GM13976 (cell line): ENCODE results near the gene SRSF10.

Experiments used
- DNase-seq: peaks from one replicate; pipeline ENCODE4 v3.0.0; 2012; ENCODE audit warnings: low spot score
- CTCF ChIP-seq: IDR thresholded peaks from 2 replicates; pipeline ENCODE4 v1.5.1; 2012; ENCODE audit warnings: borderline replicate concordance, mild to moderate bottlenecking; ENCODE audit not compliant: insufficient read depth; ENCODE audit errors: extremely low read depth, missing control alignments, control extremely low read depth
- in situ Hi-C: fragments of 300-500 bp; cut with MboI; formaldehyde crosslinking; loops from one replicate; pipeline ENCODE4 v1.12.0; 2022; ENCODE audit warnings: low sequenced_read_pairs, mixed read lengths, inconsistent platforms; ENCODE audit not compliant: unreplicated experiment

SRSF10 gene

GRCh38 chr1:23957096-23957495 lies 23.0 kb downstream of the SRSF10 start:
- DNase-seq, result no peak
- in situ Hi-C loops, result no loop called here
- TF ChIP-seq CTCF, result no peak

- DNase-seq, result no peak
- in situ Hi-C loops, result no loop called here
- no peak for TF ChIP-seq CTCF
Observed at GRCh38 chr1:23953020-23953419, 27.1 kb downstream of the SRSF10 start.

- no peak for DNase-seq
- TF ChIP-seq CTCF, result no peak
- in situ Hi-C loops, result no loop called here
Observed at GRCh38 chr1:23947366-23947765, 32.8 kb downstream of the SRSF10 start.

- no peak for TF ChIP-seq CTCF
- in situ Hi-C loops, result no loop called here
- no peak for DNase-seq
Observed at GRCh38 chr1:23936481-23937176, 43.5 kb downstream of the SRSF10 start.

- no peak for TF ChIP-seq CTCF
- no peak for DNase-seq
- in situ Hi-C loops, result no loop called here
Observed at GRCh38 chr1:23931491-23931880, 48.6 kb downstream of the SRSF10 start.

- peak; percentile 54 for DNase-seq
- no peak for TF ChIP-seq CTCF
- in situ Hi-C loops, result no loop called here
Observed at GRCh38 chr1:23930861-23931490, 49.2 kb downstream of the SRSF10 start.
